Thymus (tissue), 11 donors: ENCODE results near the gene CYB561. TPM values are rescaled to one million over a fixed set of nuclear protein-coding genes. Genes with fewer than 3 reads are reported as not detected.

Source experiments
- DNase-seq, 9 donors: peaks; one replicate each; pipeline ENCODE4 v3.0.0-alpha.2; 2013; ENCODE audit warnings: low spot score in 9 of 9, low read depth in 6 of 9, missing footprints in 1 of 9
- H3K27ac ChIP-seq, 2 donors: one replicate each; pipeline ENCODE4 v1.5.1; 2013; ENCODE audit warnings: control low read depth in 1 of 2, low read depth in 1 of 2, low read length in 1 of 2, mild to moderate bottlenecking in 1 of 2, moderate library complexity in 1 of 2
- H3K27me3 ChIP-seq, 2 donors: one replicate each; pipeline ENCODE4 v1.5.1; 2013; ENCODE audit warnings: low read length in 1 of 2; ENCODE audit not compliant: control insufficient read depth in 2 of 2, insufficient read depth in 1 of 2
- H3K36me3 ChIP-seq, 2 donors: one replicate each; pipeline ENCODE4 v1.5.1; 2013; ENCODE audit warnings: low read length in 1 of 2, mild to moderate bottlenecking in 1 of 2, moderate library complexity in 1 of 2; ENCODE audit not compliant: control insufficient read depth in 2 of 2, insufficient read depth in 2 of 2
- H3K4me1 ChIP-seq, 2 donors: one replicate each; pipeline ENCODE4 v1.5.1; 2013; ENCODE audit warnings: low read length in 2 of 2; ENCODE audit not compliant: control insufficient read depth in 2 of 2, insufficient read depth in 2 of 2
- H3K4me3 ChIP-seq, 2 donors: one replicate each; pipeline ENCODE4 v1.5.1; 2013; ENCODE audit warnings: low read length in 2 of 2, control low read depth in 1 of 2, mild to moderate bottlenecking in 1 of 2
- H3K9me3 ChIP-seq, 2 donors: one replicate each; pipeline ENCODE4 v1.5.1; 2013; ENCODE audit warnings: low read length in 1 of 2, mild to moderate bottlenecking in 1 of 2; ENCODE audit not compliant: control insufficient read depth in 2 of 2, insufficient read depth in 1 of 2
- WGBS: extraction: QIAGEN DNeasy Blood & Tissue Kit; methylation state at CpG from one replicate; pipeline ENCODE4 v1.1.7; 2013; 5-methylcytosine and 5-hydroxymethylcytosine counted together
- polyA plus RNA-seq: library from polyadenylated mRNA; stranded (reverse); fragments of 200-250 nt; gene quantifications from one replicate; pipeline ENCODE4 v1.2.3, GENCODE V29; 2013
- total RNA-seq: library from RNA; stranded (reverse); fragments of 120-200 nt; gene quantifications from one replicate; pipeline ENCODE4 v1.2.4, GENCODE V29; 2013
- donor health status: healthy.

CYB561 gene
- total and polyA plus RNA-seq, 2 donors: 2.6 to 7.8 TPM

- WGBS: 75% methylated on average over 22 of the region's 22 CpGs
- Histone ChIP-seq H3K4me3 (no peak overlapping the region), H3K36me3 (no peaks in the 10 kb centered on the region), H3K4me1 (peaks cover 4 to 22% of the 10 kb centered on the region in 2 donors), H3K27ac (no peak overlapping the region), H3K27me3 (peaks cover 11 to 22% of the 10 kb centered on the region in 2 donors), H3K9me3 (peaks cover 0 to 3% of the 10 kb centered on the region in 2 donors)
- no peak for DNase-seq
Observed at GRCh38 chr17:63440127-63440769, 5.9 kb downstream of the CYB561 start.

DNA sequence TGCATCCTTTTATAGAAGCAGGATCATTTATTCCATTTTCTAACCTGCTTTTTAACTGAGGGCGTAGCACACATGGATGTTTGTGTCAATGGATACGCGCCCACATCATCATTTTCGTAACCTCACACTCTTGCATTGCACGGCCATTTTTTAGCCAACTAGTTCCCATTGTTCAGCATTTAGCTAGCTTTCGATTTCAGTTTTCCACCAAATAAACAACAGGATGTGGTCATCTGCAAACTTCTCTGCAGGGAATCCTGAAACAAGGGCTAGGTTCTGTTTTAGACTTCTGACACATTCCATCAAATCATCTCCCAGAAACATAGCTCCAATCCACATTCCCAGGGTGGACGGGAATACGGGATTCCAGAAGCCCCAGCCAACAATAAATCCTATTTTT lies 6.4 kb downstream of the CYB561 start:
- Histone ChIP-seq H3K9me3 (peaks cover 0 to 3% of the 10 kb centered on the region in 2 donors), H3K27ac (no peak overlapping the region), H3K4me1 (peaks cover 8 to 28% of the 10 kb centered on the region in 2 donors), H3K4me3 (no peak overlapping the region), H3K27me3 (peaks cover 7 to 17% of the 10 kb centered on the region in 2 donors), H3K36me3 (no peaks in the 10 kb centered on the region)
- peak in 1 of 9 donors; percentile 44 for DNase-seq
- 62% methylated on average over 8 of the region's 8 CpGs for WGBS

- no peak overlapping the region for H3K27ac ChIP-seq
- H3K27me3 ChIP-seq: peaks cover 0 to 8% of the 10 kb centered on the region in 2 donors
- no peak for DNase-seq
- 77% methylated on average over 46 of the region's 46 CpGs for WGBS
- peaks cover 0 to 3% of the 10 kb centered on the region in 2 donors for H3K9me3 ChIP-seq
- H3K36me3 ChIP-seq: no peaks in the 10 kb centered on the region
- H3K4me1 ChIP-seq: peaks cover 16 to 41% of the 10 kb centered on the region in 2 donors
- no peak overlapping the region for H3K4me3 ChIP-seq
Observed at GRCh38 chr17:63438092-63439051, 7.7 kb downstream of the CYB561 start.

- WGBS: 94% methylated on average over 55 of the region's 55 CpGs
- Histone ChIP-seq H3K36me3 (no peaks in the 10 kb centered on the region), H3K9me3 (peaks cover 0 to 3% of the 10 kb centered on the region in 2 donors), H3K4me3 (no peak overlapping the region), H3K27me3 (peaks cover 0 to 3% of the 10 kb centered on the region in 2 donors), H3K27ac (no peak overlapping the region), H3K4me1 (peaks cover 16 to 48% of the 10 kb centered on the region in 2 donors)
- DNase-seq: no peak
Observed at GRCh38 chr17:63437287-63438091, 8.6 kb downstream of the CYB561 start.

GRCh38 chr17:63436523-63437110 lies 9.5 kb downstream of the CYB561 start:
- no peak for DNase-seq
- peaks cover 0 to 3% of the 10 kb centered on the region in 2 donors for H3K27me3 ChIP-seq
- peak overlapping the region in 1 of 2 donors; percentile 2 for H3K27ac ChIP-seq
- peaks cover 16 to 54% of the 10 kb centered on the region in 2 donors for H3K4me1 ChIP-seq
- H3K36me3 ChIP-seq: no peaks in the 10 kb centered on the region
- no peaks in the 10 kb centered on the region for H3K9me3 ChIP-seq
- 96% methylated on average over 17 of the region's 17 CpGs for WGBS
- no peak overlapping the region for H3K4me3 ChIP-seq

DNA sequence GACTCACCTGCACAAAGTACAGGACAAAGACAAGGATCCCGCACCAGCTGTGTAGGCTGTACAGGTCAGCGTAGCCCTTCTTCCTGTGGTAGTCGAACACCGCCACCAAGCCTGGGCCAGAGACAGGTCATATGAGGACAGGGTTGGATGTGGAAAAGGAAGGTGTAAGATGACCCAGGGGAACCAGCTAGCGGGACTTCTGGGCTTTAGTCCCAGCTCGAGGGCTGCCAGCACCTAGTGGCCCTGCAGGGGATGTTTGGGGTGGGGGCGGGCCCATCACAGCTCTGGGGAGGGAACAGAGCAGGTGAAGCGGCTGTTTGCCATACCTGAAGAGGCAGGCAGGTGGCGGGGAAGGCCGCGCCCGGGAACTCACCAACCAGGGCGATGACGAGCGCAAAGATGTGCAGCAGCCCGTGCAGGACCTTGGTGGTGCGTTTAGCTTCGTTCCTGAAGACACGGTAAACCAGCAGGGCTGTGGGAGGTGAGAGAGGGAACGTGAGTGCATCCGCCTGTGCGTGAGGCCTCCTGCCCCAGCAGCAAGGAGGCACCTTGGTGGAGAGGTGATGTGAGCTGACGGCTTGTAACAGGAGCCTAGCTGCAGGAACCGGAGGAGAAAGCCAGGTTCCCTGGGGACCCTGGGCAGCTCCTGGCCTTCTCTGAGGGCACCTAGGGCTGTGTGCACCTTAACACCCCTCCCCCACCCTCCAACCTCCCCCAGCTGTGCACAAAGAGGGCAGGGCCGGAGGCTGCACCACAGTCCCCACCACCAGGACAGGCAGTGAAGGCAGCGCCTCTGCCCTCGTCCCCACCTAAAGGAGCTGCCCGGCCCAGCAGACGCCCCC lies 10.2 kb downstream of the CYB561 start:
- H3K4me1 ChIP-seq: peaks cover 16 to 54% of the 10 kb centered on the region in 2 donors
- DNase-seq: no peak
- WGBS: 89% methylated on average over 29 of the region's 29 CpGs

DNA sequence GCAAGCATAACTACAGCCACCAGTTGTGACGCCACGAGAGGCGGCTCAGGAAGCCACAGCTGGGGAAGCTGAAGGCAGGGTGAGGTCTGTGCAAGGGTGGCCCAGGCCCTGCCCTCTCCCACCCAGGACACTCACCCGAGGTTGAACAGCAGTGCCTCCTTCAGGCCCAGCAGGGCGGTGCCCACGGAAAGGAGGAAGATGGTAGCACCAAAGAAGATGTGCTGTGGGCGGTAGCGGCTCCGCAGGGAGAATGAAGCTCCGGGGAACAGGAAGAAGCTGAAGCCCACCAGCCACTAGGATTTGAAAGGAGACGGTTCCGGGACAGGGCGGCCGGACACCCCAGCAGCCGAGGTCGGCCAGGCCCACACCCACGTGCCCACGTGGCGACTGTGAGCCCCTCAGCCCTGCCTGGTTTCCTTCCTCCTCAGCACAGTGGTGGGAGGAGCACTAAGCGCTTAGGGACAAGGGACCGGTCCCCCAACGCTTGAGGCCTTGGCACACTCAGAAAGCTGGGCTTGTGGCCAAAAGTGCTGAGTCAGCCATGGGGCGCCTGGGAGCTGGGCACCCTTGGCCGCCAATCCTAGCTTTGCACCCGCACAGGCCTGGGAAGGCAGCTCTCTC lies 11.0 kb downstream of the CYB561 start:
- H3K27me3 ChIP-seq: peaks cover 0 to 3% of the 10 kb centered on the region in 2 donors
- no peaks in the 10 kb centered on the region for H3K36me3 ChIP-seq
- H3K27ac ChIP-seq: peak overlapping the region in 1 of 2 donors; percentile 19
- peak in 2 of 9 donors; percentile 28 to 58 for DNase-seq
- no peaks in the 10 kb centered on the region for H3K9me3 ChIP-seq
- WGBS: 27% methylated on average over 25 of the region's 25 CpGs
- H3K4me3 ChIP-seq: no peak overlapping the region
- H3K4me1 ChIP-seq: peaks cover 16 to 54% of the 10 kb centered on the region in 2 donors

More for the DNA sequence above, 10.2 kb downstream of the CYB561 start:
- Histone ChIP-seq H3K27ac (no peak overlapping the region), H3K4me3 (no peak overlapping the region), H3K27me3 (peaks cover 0 to 3% of the 10 kb centered on the region in 2 donors), H3K9me3 (no peaks in the 10 kb centered on the region), H3K36me3 (no peaks in the 10 kb centered on the region)
